Neural progenitor cell (in vitro differentiated cells): ENCODE results near the gene DHRS12. TPM values are rescaled to one million over a fixed set of nuclear protein-coding genes. Genes with fewer than 3 reads are reported as not detected.

ENCODE experiments used
- DNase-seq: peaks from one replicate; pipeline ENCODE4 v3.0.0-alpha.2; 2016; ENCODE audit warnings: low spot score
- H2AFZ ChIP-seq: fragments of 200-600 bp; sonication (generic); replicated peaks from 2 replicates; pipeline ENCODE4 v1.6.1; 2016; ENCODE audit warnings: antibody characterized with exemption
- H3F3A ChIP-seq: fragments of 200-600 bp; sonication (generic); 2 replicates; pipeline ENCODE4 v1.6.1; 2016; ENCODE audit warnings: antibody characterized with exemption, low read depth
- H3K27ac ChIP-seq: fragments of 200-600 bp; sonication (generic); 2 replicates; pipeline ENCODE4 v1.5.1; 2016; ENCODE audit warnings: mild to moderate bottlenecking
- H3K27me3 ChIP-seq: fragments of 200-600 bp; sonication (generic); 2 replicates; pipeline ENCODE4 v1.6.1; 2016; ENCODE audit warnings: mild to moderate bottlenecking, moderate library complexity
- H3K36me3 ChIP-seq: fragments of 200-600 bp; sonication (generic); 2 replicates; pipeline ENCODE4 v1.5.1; 2016
- H3K4me1 ChIP-seq: fragments of 200-600 bp; sonication (generic); 2 replicates; pipeline ENCODE4 v1.6.1; 2016; ENCODE audit warnings: mixed run types
- H3K4me2 ChIP-seq: fragments of 200-600 bp; sonication (generic); 2 replicates; pipeline ENCODE4 v1.6.1; 2016
- H3K4me3 ChIP-seq: fragments of 200-600 bp; sonication (generic); 2 replicates; pipeline ENCODE4 v1.5.1; 2016
- H3K79me2 ChIP-seq: fragments of 200-600 bp; sonication (generic); 2 replicates; pipeline ENCODE4 v1.6.1; 2016; ENCODE audit warnings: low read depth
- H3K9ac ChIP-seq: fragments of 200-600 bp; sonication (generic); 2 replicates; pipeline ENCODE4 v1.6.1; 2016
- H3K9me3 ChIP-seq: fragments of 200-600 bp; sonication (generic); 2 replicates; pipeline ENCODE4 v1.5.1; 2016; ENCODE audit warnings: low read depth
- H4K20me1 ChIP-seq: fragments of 200-600 bp; sonication (generic); 2 replicates; pipeline ENCODE4 v1.6.1; 2016; ENCODE audit warnings: low read depth
- H3K27ac Mint-ChIP-seq: 3 replicates; pipeline ENCODE4 v1.8.0; 2021; ENCODE audit warnings: mixed read lengths
- H3K27me3 Mint-ChIP-seq: 2 replicates; pipeline ENCODE4 v1.8.0; 2022; ENCODE audit warnings: low read depth, mild to moderate bottlenecking, inconsistent platforms, moderate library complexity, mixed read lengths; ENCODE audit not compliant: insufficient read depth
- H3K36me3 Mint-ChIP-seq: 3 replicates; pipeline ENCODE4 v1.8.0; 2021; ENCODE audit warnings: mixed read lengths
- H3K4me1 Mint-ChIP-seq: 3 replicates; pipeline ENCODE4 v1.8.0; 2021; ENCODE audit warnings: mixed read lengths
- H3K4me3 Mint-ChIP-seq: 3 replicates; pipeline ENCODE4 v1.8.0; 2021; ENCODE audit warnings: mild to moderate bottlenecking, moderate library complexity, mixed read lengths
- H3K9me3 Mint-ChIP-seq: 3 replicates; pipeline ENCODE4 v1.8.0; 2020; ENCODE audit warnings: mixed read lengths
- CTCF ChIP-seq: fragments of 200-600 bp; sonication (generic); IDR thresholded peaks from 2 replicates; pipeline ENCODE4 v1.5.1; 2017; ENCODE audit warnings: antibody characterized with exemption, mild to moderate bottlenecking
- EZH2 ChIP-seq: fragments of 200-600 bp; sonication (generic); IDR thresholded peaks from 2 replicates; pipeline ENCODE4 v1.6.1; 2017; ENCODE audit warnings: antibody characterized with exemption, mild to moderate bottlenecking, moderate library complexity
- EZH2phosphoT487 ChIP-seq: fragments of 200-600 bp; sonication (generic); IDR thresholded peaks from 2 replicates; pipeline ENCODE4 v1.6.1; 2017; ENCODE audit warnings: antibody characterized with exemption
- total RNA-seq: library from RNA; depleted of rRNA; stranded (reverse); fragments of >200 nt; gene quantifications from 2 replicates; pipeline ENCODE4 v1.2.3, GENCODE V29; 2015; ENCODE audit warnings: low replicate concordance

DHRS12 gene
- total RNA-seq, 1 donor from 2014 or later: 5.2 TPM

GRCh38 chr13:51823863-51824262 is 19.9 kb upstream of the DHRS12 start:
- H3K9me3 ChIP-seq: no peaks in the 10 kb centered on the region

DNA sequence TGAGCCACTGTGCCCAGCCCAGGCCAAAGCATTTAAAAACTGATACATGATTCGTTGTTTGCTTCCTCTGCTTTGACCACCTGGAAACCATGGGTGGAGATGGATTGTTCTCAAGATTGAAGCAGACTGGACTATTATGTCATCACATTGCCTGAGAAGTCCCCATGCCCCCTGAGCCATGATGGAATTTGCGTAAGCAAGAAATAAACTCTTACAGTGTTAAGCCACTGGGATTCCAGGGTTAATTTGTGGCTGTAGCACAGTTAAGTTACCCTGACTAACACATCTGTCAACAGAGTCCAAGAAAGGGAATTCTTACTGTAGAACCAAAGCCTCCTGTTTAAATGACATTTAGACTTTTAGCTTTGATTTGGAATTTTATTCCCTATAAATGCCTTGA is 19.4 kb upstream of the DHRS12 start:
- Mint-ChIP-seq H3K4me3 (no peak overlapping the region), H3K27me3 (no peaks in the 10 kb centered on the region)

More at GRCh38 chr13:51823863-51824262, 19.9 kb upstream of the DHRS12 start:
- no peaks in the 10 kb centered on the region for H4K20me1 ChIP-seq
- no peaks in the 10 kb centered on the region for H3K79me2 ChIP-seq
- no peak overlapping the region for H3K27ac ChIP-seq
- H3K9ac ChIP-seq: no peak overlapping the region
- no peak for DNase-seq
- Mint-ChIP-seq H3K27ac (no peak overlapping the region), H3K9me3 (no peaks in the 10 kb centered on the region), H3K27me3 (no peaks in the 10 kb centered on the region), H3K36me3 (no peaks in the 10 kb centered on the region), H3K4me1 (peaks cover 8% of the 10 kb centered on the region), H3K4me3 (no peak overlapping the region)
- no peaks in the 10 kb centered on the region for H3K4me1 ChIP-seq
- no peaks in the 10 kb centered on the region for H3F3A ChIP-seq
- H2AFZ ChIP-seq: no peak overlapping the region
- no peak for TF ChIP-seq CTCF
- TF ChIP-seq EZH2phosphoT487: no peak
- TF ChIP-seq EZH2: no peak
- H3K27me3 ChIP-seq: no peaks in the 10 kb centered on the region
- H3K4me3 ChIP-seq: no peak overlapping the region
- H3K36me3 ChIP-seq: no peaks in the 10 kb centered on the region
- H3K4me2 ChIP-seq: no peak overlapping the region

DNA sequence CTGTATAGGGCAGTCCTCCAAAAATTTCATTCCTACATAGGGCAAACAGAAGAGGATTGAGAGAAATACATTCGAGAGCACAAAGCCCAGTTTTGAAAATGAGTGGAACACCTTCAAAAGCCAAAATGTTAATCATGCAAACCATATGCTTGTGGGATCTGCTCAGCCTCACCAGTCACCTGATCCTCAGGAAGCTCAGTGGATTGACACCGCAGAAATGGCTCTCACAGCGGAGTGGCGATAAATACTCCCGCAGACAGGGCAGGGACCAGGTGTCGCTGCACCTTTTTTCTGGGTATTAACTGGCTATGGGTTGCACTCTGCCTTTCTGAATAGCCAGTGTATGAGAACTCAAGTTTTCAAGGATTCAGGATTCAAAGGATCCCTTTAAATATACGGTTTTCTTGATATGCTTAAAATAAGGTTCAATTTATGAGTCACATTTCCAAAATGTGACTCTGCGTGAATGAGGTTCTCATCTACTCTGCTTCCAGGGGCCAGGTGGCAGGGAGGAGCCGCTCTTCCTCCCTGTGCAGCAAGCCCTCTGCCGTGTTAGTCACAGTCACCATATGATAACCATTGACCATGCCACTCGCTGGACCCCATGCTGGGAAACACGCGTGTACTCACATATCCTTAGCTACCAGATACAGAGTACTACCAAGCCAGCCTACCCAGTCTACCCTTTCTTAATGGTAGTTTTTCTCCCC is 18.3 kb upstream of the DHRS12 start:
- H3K4me1 Mint-ChIP-seq: peaks cover 8% of the 10 kb centered on the region
- no peaks in the 10 kb centered on the region for H3K36me3 ChIP-seq
- no peak overlapping the region for H3K4me3 Mint-ChIP-seq
- H3K27me3 ChIP-seq: no peaks in the 10 kb centered on the region
- H3K27ac Mint-ChIP-seq: no peak overlapping the region
- H3K27ac ChIP-seq: no peak overlapping the region
- H3K27me3 Mint-ChIP-seq: peaks cover 2% of the 10 kb centered on the region
- H3F3A ChIP-seq: no peaks in the 10 kb centered on the region
- H3K9ac ChIP-seq: no peak overlapping the region
- no peaks in the 10 kb centered on the region for H3K36me3 Mint-ChIP-seq
- H3K4me3 ChIP-seq: no peak overlapping the region
- peaks cover 2% of the 10 kb centered on the region for H3K9me3 Mint-ChIP-seq
- H3K4me1 ChIP-seq: no peaks in the 10 kb centered on the region
- H4K20me1 ChIP-seq: no peaks in the 10 kb centered on the region
- no peaks in the 10 kb centered on the region for H3K79me2 ChIP-seq
- no peaks in the 10 kb centered on the region for H3K9me3 ChIP-seq
- TF ChIP-seq EZH2 (no peak), CTCF (no peak), EZH2phosphoT487 (no peak)
- H2AFZ ChIP-seq: no peak overlapping the region
- DNase-seq: no peak
- H3K4me2 ChIP-seq: no peak overlapping the region

More for the DNA sequence above, 19.4 kb upstream of the DHRS12 start:
- DNase-seq: no peak
- H3K79me2 ChIP-seq: no peaks in the 10 kb centered on the region
- H3K27ac ChIP-seq: no peak overlapping the region
- H3K9me3 ChIP-seq: no peaks in the 10 kb centered on the region
- no peaks in the 10 kb centered on the region for H3K36me3 ChIP-seq
- no peak overlapping the region for H3K4me3 ChIP-seq
- no peaks in the 10 kb centered on the region for H4K20me1 ChIP-seq
- no peak overlapping the region for H2AFZ ChIP-seq
- H3K4me1 ChIP-seq: no peaks in the 10 kb centered on the region
- Mint-ChIP-seq H3K27ac (no peak overlapping the region), H3K36me3 (no peaks in the 10 kb centered on the region), H3K4me1 (peaks cover 8% of the 10 kb centered on the region), H3K9me3 (no peaks in the 10 kb centered on the region)
- H3K27me3 ChIP-seq: no peaks in the 10 kb centered on the region
- H3K9ac ChIP-seq: no peak overlapping the region
- TF ChIP-seq EZH2: no peak
- TF ChIP-seq CTCF: no peak
- TF ChIP-seq EZH2phosphoT487: no peak
- H3K4me2 ChIP-seq: no peak overlapping the region
- no peaks in the 10 kb centered on the region for H3F3A ChIP-seq
